GM10266 (cell line): ENCODE measurements around the gene LHB.
A peak's percentile ranks its signal among the peaks of the same experiment; 100 is the strongest.

Experiments used
- DNase-seq: peaks from one replicate; pipeline ENCODE4 v3.0.0; 2012; ENCODE audit errors: extremely low spot score
- CTCF ChIP-seq: IDR thresholded peaks from 2 replicates; pipeline ENCODE4 v1.5.1; 2012; ENCODE audit warnings: mild to moderate bottlenecking, low read depth; ENCODE audit not compliant: control insufficient read depth, insufficient read depth; ENCODE audit errors: missing control alignments

The LHB gene

GRCh38 chr19:48970923-48971395, 45.9 kb downstream of the LHB start:
- peak; percentile 86 for TF ChIP-seq CTCF
- peak; percentile 77 for DNase-seq

DNA sequence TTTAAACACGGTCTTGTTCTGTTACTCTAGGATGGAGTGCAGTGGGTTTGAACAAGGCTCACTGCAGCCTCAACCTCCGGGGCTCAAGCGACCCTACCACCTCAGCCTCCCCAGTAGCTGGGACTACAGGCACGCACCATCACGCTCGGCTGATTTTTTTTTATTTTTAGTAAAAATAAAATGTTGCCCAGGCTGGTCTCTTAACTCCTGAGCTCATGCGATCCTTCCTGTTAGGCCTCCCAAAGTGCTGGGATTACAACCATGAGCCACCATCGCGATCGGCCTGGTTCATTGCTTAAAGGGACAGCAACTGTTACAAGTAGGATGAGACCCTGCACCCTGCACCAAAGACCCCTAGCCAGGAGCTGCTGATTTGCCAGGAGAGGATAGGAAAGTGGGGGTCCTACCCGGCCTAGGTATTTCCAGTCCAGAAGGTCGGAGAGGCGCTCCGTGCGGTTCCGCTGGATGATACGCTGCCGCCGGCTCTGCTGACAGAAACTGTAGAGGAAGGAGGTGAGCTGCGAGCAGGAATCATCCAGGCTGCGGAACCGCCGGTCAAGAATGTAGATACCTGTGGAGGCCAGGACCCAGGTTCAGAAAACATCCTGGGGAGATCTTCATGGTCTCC, 46.6 kb downstream of the LHB start:
- TF ChIP-seq CTCF: no peak

DNA sequence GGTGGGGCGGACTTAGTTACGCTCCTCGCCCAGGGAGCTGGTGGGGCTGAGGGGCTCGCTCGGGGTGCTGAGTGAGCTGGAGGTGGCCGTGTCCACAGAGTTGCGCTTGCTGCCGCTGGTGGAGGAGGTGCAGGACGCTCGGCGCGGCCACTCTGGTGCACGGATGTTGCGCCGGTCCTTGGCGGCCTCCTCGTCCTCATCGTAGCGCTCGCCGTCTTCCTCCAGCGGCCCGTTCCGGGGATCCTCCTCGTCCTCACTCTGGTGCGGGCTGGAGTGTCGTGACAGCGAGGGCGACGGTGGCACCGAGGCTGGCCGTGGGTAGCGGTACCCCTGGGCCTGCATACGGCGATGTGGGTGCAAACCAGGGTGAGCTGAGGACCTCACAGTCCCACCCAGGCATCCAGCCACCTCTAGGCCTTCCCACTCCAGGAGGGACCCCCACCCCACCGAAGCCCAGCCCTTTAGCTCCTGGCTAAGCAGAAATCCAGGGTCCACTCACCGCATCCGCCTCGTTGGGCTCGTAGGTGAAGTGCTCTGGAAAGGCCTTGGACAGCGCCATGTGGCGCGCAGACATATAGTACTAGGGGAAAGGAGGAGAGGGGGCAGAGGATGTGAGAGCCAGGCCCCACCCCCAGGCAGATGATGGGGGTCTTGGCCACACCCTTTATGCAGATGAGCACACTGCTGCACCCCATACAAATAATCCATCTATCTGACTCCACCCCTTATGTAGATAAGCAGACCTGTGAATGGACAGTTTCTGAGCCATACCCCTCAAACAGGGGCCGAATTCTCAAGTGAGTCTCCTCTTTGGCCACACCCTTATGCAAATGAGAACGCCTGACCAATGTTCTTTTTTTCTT, 47.4 kb downstream of the LHB start:
- no peak for TF ChIP-seq CTCF

More for the DNA sequence above, 46.6 kb downstream of the LHB start:
- DNase-seq: no peak

GRCh38 chr19:48968813-48969218, 48.1 kb downstream of the LHB start:
- DNase-seq: no peak
- no peak for TF ChIP-seq CTCF

More for the DNA sequence above, 47.4 kb downstream of the LHB start:
- DNase-seq: no peak

GRCh38 chr19:48968179-48968661, 48.7 kb downstream of the LHB start:
- TF ChIP-seq CTCF: no peak
- no peak for DNase-seq

- DNase-seq: no peak
Measured at GRCh38 chr19:48967346-48968178, 49.3 kb downstream of the LHB start.

More at GRCh38 chr19:48967346-48968178, 49.3 kb downstream of the LHB start:
- TF ChIP-seq CTCF: no peak
